ENCODE measurements around the gene ME3.

Gene ME3

DNA sequence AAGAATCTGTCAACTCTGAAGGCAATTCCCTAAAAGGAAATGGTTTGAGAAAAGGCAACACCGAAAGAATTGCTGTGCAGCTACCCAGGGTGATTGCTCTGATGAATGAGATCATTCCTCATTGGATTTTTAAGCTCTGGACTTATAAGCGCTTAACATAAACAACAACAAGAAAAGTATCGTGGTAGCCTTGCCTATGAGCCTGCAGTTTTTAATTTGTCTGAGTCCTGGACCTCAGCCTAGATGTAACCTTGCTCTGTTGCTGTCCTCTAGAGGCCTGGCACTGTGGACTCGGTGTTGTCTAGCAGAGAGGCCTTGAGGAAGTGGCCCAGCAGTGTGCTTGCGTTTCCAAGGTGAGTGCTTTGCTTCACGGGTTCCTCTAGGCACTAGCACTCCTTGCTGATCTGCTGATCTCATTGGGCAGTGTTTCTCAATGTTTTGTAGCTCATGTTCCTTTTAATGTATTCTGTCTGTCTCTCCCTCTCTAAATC lies 277.3 kb downstream of the ME3 start:
- Mint-ChIP-seq H3K4me3 (no peak overlapping the region), H3K9me3 (no peaks in the 10 kb centered on the region)

More for the DNA sequence above, 277.3 kb downstream of the ME3 start:
- Mint-ChIP-seq H3K4me1 (ENCODE audit: low read depth) (peaks cover 3% of the 10 kb centered on the region), H3K27ac (no peak overlapping the region), H3K36me3 (ENCODE audit: low read depth) (no peaks in the 10 kb centered on the region), H3K27me3 (no peaks in the 10 kb centered on the region)
